Uterus (tissue), 4 donors: Measurements from ENCODE around the gene SOCS1. TPM values are rescaled to one million over a fixed set of nuclear protein-coding genes. Genes with fewer than 3 reads are reported as not detected.

Experiments
- DNase-seq, 2 donors: peaks; one replicate each; pipeline ENCODE4 v3.0.0-alpha.2; 2019 to 2020
- H3K27ac ChIP-seq, 2 donors: fragments of 200-600 bp; sonication (generic); 1 replicate in 1 of 2; 2 replicates in 1 of 2; pipeline ENCODE4 v1.5.1; 2016 to 2018
- H3K27me3 ChIP-seq, 2 donors: fragments of 200-600 bp; sonication (generic); one replicate each; pipeline ENCODE4 v1.5.1; 2018 to 2019; ENCODE audit warnings: control low read depth in 1 of 2
- H3K36me3 ChIP-seq, 2 donors: fragments of 200-600 bp; sonication (generic); one replicate each; pipeline ENCODE4 v1.5.1; 2019; ENCODE audit warnings: control low read depth in 1 of 2
- H3K4me1 ChIP-seq, 2 donors: fragments of 200-600 bp; sonication (generic); one replicate each; pipeline ENCODE4 v1.5.1; 2018 to 2019; ENCODE audit warnings: control low read depth in 1 of 2
- H3K4me3 ChIP-seq, 2 donors: fragments of 200-600 bp; sonication (generic); 1 replicate in 1 of 2; 2 replicates in 1 of 2; pipeline ENCODE4 v1.5.1; 2018 to 2019; ENCODE audit warnings: mild to moderate bottlenecking in 1 of 2
- H3K9me3 ChIP-seq, 2 donors: fragments of 200-600 bp; sonication (generic); one replicate each; pipeline ENCODE4 v1.5.1; 2019; ENCODE audit warnings: control low read depth in 1 of 2
- POLR2A ChIP-seq, 2 donors: fragments of 450-650 bp; IDR thresholded peaks; one replicate each; pipeline ENCODE4 v1.6.1; 2016; ENCODE audit warnings: antibody characterized with exemption in 2 of 2, mild to moderate bottlenecking in 1 of 2, moderate library complexity in 1 of 2
- intact Hi-C: fragments of 100-400 bp; cut with DNase I; formaldehyde crosslinking; loops from one replicate; pipeline ENCODE4 v1.15.1; 2023; ENCODE audit warnings: low total_unique reads
- total RNA-seq, 4 donors: library from RNA; depleted of rRNA in 3 of 4; stranded (reverse); fragments of >200 nt in 3 of 4; gene quantifications; one replicate each; pipeline versions ENCODE4 v1.1.0 to v1.2.4, GENCODE V29; 2014 to 2023
- TF ChIP-seq, protein P1 (sequence below), 4 experiments: fragments of 200-600 bp in 2 of 4; fragments of 450-650 bp in 2 of 4; sonication (generic) in 2 of 4; IDR thresholded peaks; one replicate each; pipeline ENCODE4 v1.5.1; 2016 to 2019; ENCODE audit warnings: antibody characterized with exemption in 4 of 4, mild to moderate bottlenecking in 2 of 4, moderate library complexity in 1 of 4
- donor health status: DM: yes; HTN: yes; CAD: no.

Gene SOCS1
- total RNA-seq, 4 donors from 2014 or later = 6.4 to 45.3 (median 7.6) TPM; not detected in 1

DNA sequence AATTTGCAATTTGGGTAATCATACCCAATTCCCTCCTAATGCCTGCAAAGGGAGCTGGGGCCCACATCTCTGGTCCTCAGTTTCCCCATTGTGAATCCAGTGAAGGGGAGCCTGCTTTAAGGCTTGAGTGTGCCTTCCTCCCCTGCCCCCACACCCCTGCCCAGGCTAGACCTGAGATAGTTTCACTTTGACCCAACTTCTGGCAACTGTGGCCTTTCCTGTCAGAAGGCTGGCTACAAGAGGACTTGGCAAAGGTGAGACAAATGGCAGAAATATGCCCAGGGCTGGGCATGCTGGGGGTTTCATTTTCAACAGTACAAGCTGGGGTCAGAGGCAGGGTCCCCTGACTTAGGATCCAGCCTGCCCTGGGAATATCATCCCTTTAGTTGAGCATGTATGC is 10.0 kb downstream of the SOCS1 start:
- Histone ChIP-seq H3K36me3 (no peaks in the 10 kb centered on the region), H3K4me1 (no peaks in the 10 kb centered on the region), H3K4me3 (no peak overlapping the region), H3K27ac (no peak overlapping the region), H3K9me3 (no peaks in the 10 kb centered on the region), H3K27me3 (no peaks in the 10 kb centered on the region)
- intact Hi-C loops = no loop called here
- no peak for DNase-seq
- no peak for TF ChIP-seq POLR2A (IDR thresholded peaks at IDR 0.05)

DNA sequence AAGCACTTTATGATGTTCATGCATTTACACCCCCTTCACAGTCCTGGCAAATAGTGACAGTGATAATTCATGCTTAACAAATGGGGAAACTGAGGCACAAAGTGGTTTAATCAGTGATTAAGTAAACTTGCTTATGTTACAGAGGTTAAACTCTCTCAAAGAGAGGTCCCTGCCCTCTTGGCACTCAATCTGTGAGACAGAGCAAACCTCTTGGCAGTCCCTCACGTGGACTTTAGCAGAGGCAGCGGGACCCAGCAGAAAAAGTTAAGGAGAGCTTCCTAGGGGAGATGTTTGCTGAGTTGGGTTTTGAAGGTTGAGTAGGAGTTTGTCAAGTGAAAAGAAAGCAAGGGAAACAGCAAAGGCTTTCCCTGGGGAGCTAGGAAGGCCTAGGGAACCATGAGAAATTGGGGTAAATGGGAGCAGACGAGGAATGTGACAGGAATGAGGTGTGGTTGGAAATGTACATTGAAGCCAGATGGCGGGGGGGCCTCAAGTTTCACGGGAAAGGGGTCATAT is 10.7 kb downstream of the SOCS1 start:
- H3K4me1 ChIP-seq = no peaks in the 10 kb centered on the region
- H3K27ac ChIP-seq = no peak overlapping the region
- H3K9me3 ChIP-seq = no peaks in the 10 kb centered on the region
- DNase-seq = no peak
- no peak overlapping the region for H3K4me3 ChIP-seq
- no peaks in the 10 kb centered on the region for H3K27me3 ChIP-seq
- H3K36me3 ChIP-seq = no peaks in the 10 kb centered on the region
- intact Hi-C loops = no loop called here
- TF ChIP-seq, protein P1, sequence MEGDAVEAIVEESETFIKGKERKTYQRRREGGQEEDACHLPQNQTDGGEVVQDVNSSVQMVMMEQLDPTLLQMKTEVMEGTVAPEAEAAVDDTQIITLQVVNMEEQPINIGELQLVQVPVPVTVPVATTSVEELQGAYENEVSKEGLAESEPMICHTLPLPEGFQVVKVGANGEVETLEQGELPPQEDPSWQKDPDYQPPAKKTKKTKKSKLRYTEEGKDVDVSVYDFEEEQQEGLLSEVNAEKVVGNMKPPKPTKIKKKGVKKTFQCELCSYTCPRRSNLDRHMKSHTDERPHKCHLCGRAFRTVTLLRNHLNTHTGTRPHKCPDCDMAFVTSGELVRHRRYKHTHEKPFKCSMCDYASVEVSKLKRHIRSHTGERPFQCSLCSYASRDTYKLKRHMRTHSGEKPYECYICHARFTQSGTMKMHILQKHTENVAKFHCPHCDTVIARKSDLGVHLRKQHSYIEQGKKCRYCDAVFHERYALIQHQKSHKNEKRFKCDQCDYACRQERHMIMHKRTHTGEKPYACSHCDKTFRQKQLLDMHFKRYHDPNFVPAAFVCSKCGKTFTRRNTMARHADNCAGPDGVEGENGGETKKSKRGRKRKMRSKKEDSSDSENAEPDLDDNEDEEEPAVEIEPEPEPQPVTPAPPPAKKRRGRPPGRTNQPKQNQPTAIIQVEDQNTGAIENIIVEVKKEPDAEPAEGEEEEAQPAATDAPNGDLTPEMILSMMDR (IDR thresholded peaks at IDR 0.05) = no peak
- TF ChIP-seq POLR2A (IDR thresholded peaks at IDR 0.05) = no peak

- Histone ChIP-seq H3K4me1 (no peaks in the 10 kb centered on the region), H3K27ac (no peak overlapping the region), H3K4me3 (no peak overlapping the region), H3K9me3 (no peaks in the 10 kb centered on the region), H3K36me3 (no peaks in the 10 kb centered on the region), H3K27me3 (no peaks in the 10 kb centered on the region)
- intact Hi-C loops = no loop called here
- DNase-seq = no peak
- no peak for TF ChIP-seq POLR2A (IDR thresholded peaks at IDR 0.05)
- TF ChIP-seq, protein P1 (IDR thresholded peaks at IDR 0.05) = no peak
These were observed 13.3 kb downstream of the SOCS1 start for GRCh38 chr16:11242658-11243057.

GRCh38 chr16:11241480-11242204 is 14.4 kb downstream of the SOCS1 start:
- Histone ChIP-seq H3K4me3 (no peak overlapping the region), H3K36me3 (no peaks in the 10 kb centered on the region)
- intact Hi-C loops = no loop called here

GRCh38 chr16:11240636-11241473 is 15.1 kb downstream of the SOCS1 start:
- intact Hi-C loops = no loop called here

More at GRCh38 chr16:11241480-11242204, 14.4 kb downstream of the SOCS1 start:
- DNase-seq = no peak
- TF ChIP-seq, protein P1 (IDR thresholded peaks at IDR 0.05) = no peak
- TF ChIP-seq POLR2A (IDR thresholded peaks at IDR 0.05) = no peak
- no peaks in the 10 kb centered on the region for H3K27me3 ChIP-seq
- no peaks in the 10 kb centered on the region for H3K9me3 ChIP-seq
- H3K4me1 ChIP-seq = no peaks in the 10 kb centered on the region
- H3K27ac ChIP-seq = no peak overlapping the region

More at GRCh38 chr16:11240636-11241473, 15.1 kb downstream of the SOCS1 start:
- no peak for TF ChIP-seq POLR2A (IDR thresholded peaks at IDR 0.05)
- TF ChIP-seq, protein P1 (IDR thresholded peaks at IDR 0.05) = no peak
- Histone ChIP-seq H3K36me3 (no peaks in the 10 kb centered on the region), H3K27ac (no peak overlapping the region), H3K27me3 (no peaks in the 10 kb centered on the region), H3K4me3 (no peak overlapping the region), H3K4me1 (no peaks in the 10 kb centered on the region), H3K9me3 (no peaks in the 10 kb centered on the region)
- DNase-seq = no peak
